ENCODE results near the gene ITGB5. TPM values are rescaled to one million over a fixed set of nuclear protein-coding genes. Genes with fewer than 3 reads are reported as not detected.

The ITGB5 gene
- total and polyA plus RNA-seq, 2 experiments from 2014 or later = 103 to 109 TPM

- H3K4me2 ChIP-seq = peak overlapping the region; percentile 39
- no peaks in the 10 kb centered on the region for H3K36me3 ChIP-seq (replicated peaks; ENCODE audit: insufficient read depth, low read depth)
- WGBS (ENCODE audit: low lambda C conversion rate, missing lambda C conversion rate) = 15% methylated on average over 15 of the region's 15 CpGs
- no peak overlapping the region for H2AFZ ChIP-seq
- peak overlapping the region; percentile 23 for H3K27ac ChIP-seq
- no peaks in the 10 kb centered on the region for H4K20me1 ChIP-seq (ENCODE audit: insufficient read depth, poor library complexity, severe bottlenecking)
- peak; percentile 90 for DNase-seq (ENCODE audit: low spot score)
- TF ChIP-seq EZH2phosphoT487 (IDR thresholded peaks at IDR 0.05; ENCODE audit: low read depth, severe bottlenecking, unreplicated experiment) = no peak
- no peak for TF ChIP-seq EZH2 (IDR thresholded peaks at IDR 0.05; ENCODE audit: borderline replicate concordance)
- TF ChIP-seq CTCF (IDR thresholded peaks at IDR 0.05; ENCODE audit: poor library complexity) = peak; percentile 97
- H3K79me2 ChIP-seq = no peaks in the 10 kb centered on the region
- peaks cover 8% of the 10 kb centered on the region for H3K4me1 ChIP-seq (ENCODE audit: insufficient read depth)
- no peaks in the 10 kb centered on the region for H3K9me2 ChIP-seq (replicated peaks; ENCODE audit: insufficient read depth)
- no peaks in the 10 kb centered on the region for H3K9me3 ChIP-seq (ENCODE audit: low read depth)
- H3K4me3 ChIP-seq = no peak overlapping the region
- H3K27me3 ChIP-seq = no peaks in the 10 kb centered on the region
Measured at GRCh38 chr3:124761250-124761796, 125.8 kb downstream of the ITGB5 start.

GRCh38 chr3:124760601-124761000 lies 126.6 kb downstream of the ITGB5 start:
- H3K4me2 ChIP-seq = peak overlapping the region; percentile 30
- H3K4me3 ChIP-seq = no peak overlapping the region
- DNase-seq (ENCODE audit: low spot score) = peak; percentile 43
- H3K4me1 ChIP-seq (ENCODE audit: insufficient read depth) = peaks cover 8% of the 10 kb centered on the region
- H3K9me2 ChIP-seq (replicated peaks; ENCODE audit: insufficient read depth) = no peaks in the 10 kb centered on the region
- H4K20me1 ChIP-seq (ENCODE audit: insufficient read depth, poor library complexity, severe bottlenecking) = no peaks in the 10 kb centered on the region
- H3K27me3 ChIP-seq = no peaks in the 10 kb centered on the region
- 65% methylated on average over 2 of the region's 2 CpGs for WGBS (ENCODE audit: low lambda C conversion rate, missing lambda C conversion rate)
- TF ChIP-seq EZH2phosphoT487 (IDR thresholded peaks at IDR 0.05; ENCODE audit: low read depth, severe bottlenecking, unreplicated experiment) (no peak), EZH2 (IDR thresholded peaks at IDR 0.05; ENCODE audit: borderline replicate concordance) (no peak), CTCF (IDR thresholded peaks at IDR 0.05; ENCODE audit: poor library complexity) (no peak)
- H3K36me3 ChIP-seq (replicated peaks; ENCODE audit: insufficient read depth, low read depth) = no peaks in the 10 kb centered on the region
- H3K27ac ChIP-seq = no peak overlapping the region
- H2AFZ ChIP-seq = no peak overlapping the region
- H3K9me3 ChIP-seq (ENCODE audit: low read depth) = no peaks in the 10 kb centered on the region
- no peaks in the 10 kb centered on the region for H3K79me2 ChIP-seq

GRCh38 chr3:124759666-124760401 lies 127.3 kb downstream of the ITGB5 start:
- no peaks in the 10 kb centered on the region for H3K79me2 ChIP-seq
- DNase-seq (ENCODE audit: low spot score) = peak; percentile 4
- no peaks in the 10 kb centered on the region for H3K9me2 ChIP-seq (replicated peaks; ENCODE audit: insufficient read depth)
- H3K27ac ChIP-seq = no peak overlapping the region
- H3K4me2 ChIP-seq = no peak overlapping the region
- no peaks in the 10 kb centered on the region for H3K9me3 ChIP-seq (ENCODE audit: low read depth)
- H3K4me3 ChIP-seq = no peak overlapping the region
- H3K36me3 ChIP-seq (replicated peaks; ENCODE audit: insufficient read depth, low read depth) = no peaks in the 10 kb centered on the region
- TF ChIP-seq EZH2 (IDR thresholded peaks at IDR 0.05; ENCODE audit: borderline replicate concordance) = no peak
- TF ChIP-seq EZH2phosphoT487 (IDR thresholded peaks at IDR 0.05; ENCODE audit: low read depth, severe bottlenecking, unreplicated experiment) = no peak
- TF ChIP-seq CTCF (IDR thresholded peaks at IDR 0.05; ENCODE audit: poor library complexity) = no peak
- H4K20me1 ChIP-seq (ENCODE audit: insufficient read depth, poor library complexity, severe bottlenecking) = no peaks in the 10 kb centered on the region
- no peak overlapping the region for H2AFZ ChIP-seq
- H3K27me3 ChIP-seq = no peaks in the 10 kb centered on the region
- WGBS (ENCODE audit: low lambda C conversion rate, missing lambda C conversion rate) = 96% methylated on average over 14 of the region's 14 CpGs
- peaks cover 8% of the 10 kb centered on the region for H3K4me1 ChIP-seq (ENCODE audit: insufficient read depth)

All from hepatocyte (in vitro differentiated cells).